NCI-H345 (cell line): ENCODE results near the gene SMURF2.
"Not testable (repeated sequence)": the region's sequence is repeated elsewhere in the genome, so short reads cannot be mapped to it uniquely, and the experiment has no call there.

ENCODE experiments used
- DNase-seq: peaks from one replicate; lab custom pipeline; 2025; lab: John Stamatoyannopoulos, UW

Gene SMURF2

DNA sequence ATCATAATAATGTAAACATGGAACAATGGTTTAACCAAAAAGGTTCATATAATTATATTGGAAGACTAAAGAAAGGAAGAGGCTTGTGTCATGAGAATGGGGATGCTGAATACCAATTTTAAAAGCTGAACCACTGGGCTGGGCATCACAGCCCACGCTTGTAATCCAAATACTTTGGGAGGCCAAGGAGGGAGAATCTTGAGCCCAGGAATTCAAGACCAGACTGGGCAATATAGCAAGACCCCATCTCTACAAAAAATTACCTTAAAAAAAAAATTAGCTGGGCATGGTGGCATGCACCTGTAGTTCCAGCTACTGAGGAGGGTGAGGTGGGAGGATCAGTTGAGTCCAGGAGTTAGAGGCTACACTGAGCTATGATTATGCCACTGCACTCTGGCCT, 65.1 kb downstream of the SMURF2 start:
- DNase-seq = no peak

DNA sequence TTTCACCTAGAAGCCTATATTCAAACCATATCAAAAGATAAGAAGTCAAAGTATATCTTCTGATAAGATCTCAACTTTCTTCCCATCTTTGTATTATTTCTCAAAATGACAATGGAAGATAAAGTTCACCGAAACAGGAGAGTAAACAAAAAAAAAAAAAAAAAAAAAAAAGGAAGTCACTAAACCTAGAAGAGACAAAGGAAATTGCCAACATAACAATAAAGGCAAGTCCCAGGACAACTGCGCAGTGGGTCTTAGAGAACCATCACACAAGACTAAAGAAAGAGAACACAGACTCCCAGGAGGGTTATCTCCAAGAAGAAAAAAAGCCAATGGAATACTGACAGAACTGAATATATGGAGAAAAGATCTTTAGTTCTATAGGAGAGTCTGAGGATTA, 65.7 kb downstream of the SMURF2 start:
- no peak for DNase-seq

- DNase-seq = no peak
Observed at GRCh38 chr17:64591944-64592343, 70.2 kb downstream of the SMURF2 start.

DNA sequence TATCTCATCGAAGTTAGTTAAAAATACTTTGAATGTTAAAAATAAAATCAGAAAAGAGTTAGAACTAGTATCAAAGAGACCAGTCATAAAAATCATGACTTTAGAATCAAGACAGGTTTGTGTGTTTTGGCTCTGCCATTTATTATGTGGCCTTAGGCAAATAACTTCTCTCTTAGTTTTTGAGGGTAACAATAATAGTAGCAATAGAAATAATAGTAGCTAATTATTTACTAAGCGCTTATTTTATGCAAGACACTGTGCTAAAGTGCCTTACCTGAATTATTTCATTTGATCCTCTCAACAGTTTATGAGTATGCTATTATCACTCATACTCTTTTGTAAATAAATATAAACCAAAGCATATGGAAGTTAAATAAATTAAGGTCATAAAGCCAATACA, 77.0 kb downstream of the SMURF2 start:
- DNase-seq = no peak

GRCh38 chr17:64583038-64583437, 79.1 kb downstream of the SMURF2 start:
- DNase-seq = no peak

DNA sequence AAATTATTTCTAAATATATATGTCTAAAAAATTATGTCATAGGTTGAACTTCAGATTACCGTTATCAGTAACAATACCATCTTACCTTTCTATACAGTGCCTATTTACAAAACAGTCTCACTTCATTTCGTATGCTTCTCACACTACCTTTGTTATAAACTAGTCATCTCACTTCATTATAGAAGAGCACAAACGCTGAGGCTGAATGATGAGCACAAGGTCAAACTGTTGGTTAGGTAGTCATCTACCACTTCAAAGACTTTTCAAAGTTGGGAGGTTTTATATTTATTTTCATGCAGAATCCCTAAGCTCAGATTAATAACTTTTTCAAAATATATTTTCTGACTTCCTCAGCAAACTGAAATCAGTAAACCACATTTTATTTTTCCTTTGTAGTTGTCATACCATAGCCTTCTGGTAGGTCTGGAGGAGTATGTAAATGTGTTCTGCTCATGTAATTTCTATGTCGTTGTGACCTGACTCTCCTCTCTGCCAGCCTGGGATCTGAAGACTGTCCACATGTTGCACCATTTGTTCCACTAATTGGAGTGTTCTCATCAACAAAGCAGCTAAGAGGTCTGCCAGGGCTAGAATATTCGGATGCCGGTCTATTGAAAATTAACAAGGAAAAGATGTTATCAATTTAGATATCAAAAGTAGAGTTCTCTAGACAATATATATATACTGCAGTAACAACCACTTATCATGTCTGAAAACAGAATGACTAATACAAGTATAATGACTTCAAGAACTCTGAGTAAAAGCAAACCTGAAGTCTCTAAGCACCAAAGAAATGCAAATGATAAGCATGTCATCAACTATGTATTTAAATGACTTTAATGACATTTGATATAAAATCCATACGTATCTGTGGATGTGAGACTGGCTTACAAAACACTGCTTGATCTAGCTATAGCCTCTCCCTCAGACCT, 81.5 kb downstream of the SMURF2 start:
- DNase-seq = no peak

DNA sequence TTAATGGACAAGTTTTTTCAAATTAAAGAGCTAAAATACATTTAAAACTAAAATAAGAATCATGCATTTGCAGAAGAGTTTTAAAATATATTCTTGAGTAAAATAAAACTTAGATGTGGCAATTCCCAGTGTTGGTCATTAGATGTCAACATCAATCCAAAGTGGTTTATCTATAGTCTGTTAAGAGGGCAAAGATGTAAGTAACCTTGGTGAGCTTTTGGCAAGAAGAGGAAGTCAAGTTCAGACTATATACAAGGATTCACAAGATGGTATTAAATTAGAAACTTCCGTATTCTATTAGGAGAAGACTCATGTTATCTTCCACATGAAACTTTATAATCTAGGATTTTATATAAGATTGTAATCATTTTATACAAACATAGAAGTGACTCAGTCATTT, 82.2 kb downstream of the SMURF2 start:
- DNase-seq = no peak

- DNase-seq = not testable (repeated sequence)
Observed at GRCh38 chr17:64577025-64577424, 85.1 kb downstream of the SMURF2 start.

GRCh38 chr17:64575431-64575830, 86.7 kb downstream of the SMURF2 start:
- no peak for DNase-seq

DNA sequence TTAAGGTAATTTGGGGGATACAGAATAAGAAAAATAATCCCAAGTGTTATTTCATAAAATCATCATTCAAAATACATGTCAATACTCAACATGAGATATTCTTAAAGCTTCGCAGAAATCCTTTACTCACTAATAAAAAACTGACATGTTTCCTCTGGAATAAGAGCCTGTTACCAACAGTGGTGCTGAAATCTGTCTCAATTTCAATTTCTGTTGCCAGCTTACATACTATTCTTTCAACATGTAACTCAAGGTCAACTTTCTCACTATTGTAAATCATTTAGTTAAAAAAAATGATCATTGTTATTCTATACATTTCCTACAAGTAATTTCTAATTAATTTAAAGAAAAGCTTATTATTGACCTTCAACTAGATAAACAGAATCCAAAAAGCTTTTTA, 87.5 kb downstream of the SMURF2 start:
- DNase-seq = no peak

DNA sequence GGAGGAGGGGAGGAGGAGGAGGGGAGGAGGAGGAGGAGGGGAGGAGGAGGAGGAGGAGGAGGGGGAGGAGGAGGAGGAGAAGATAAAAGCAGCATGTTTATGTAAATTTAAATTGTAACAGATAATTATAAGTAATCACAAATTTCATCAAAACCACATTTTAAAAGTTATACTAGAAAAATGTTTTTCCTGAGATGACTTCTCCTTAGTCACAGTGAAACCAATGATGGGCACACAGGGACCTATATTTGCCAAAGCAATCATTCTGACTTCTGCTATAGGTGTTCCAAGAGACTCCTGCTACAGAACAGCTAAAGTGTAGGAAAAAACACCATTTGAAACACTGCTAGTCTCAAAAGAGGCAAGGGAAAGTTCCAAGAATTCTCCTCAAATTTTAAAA, 88.9 kb downstream of the SMURF2 start:
- no peak for DNase-seq

GRCh38 chr17:64572682-64573154, 89.4 kb downstream of the SMURF2 start:
- no peak for DNase-seq

DNA sequence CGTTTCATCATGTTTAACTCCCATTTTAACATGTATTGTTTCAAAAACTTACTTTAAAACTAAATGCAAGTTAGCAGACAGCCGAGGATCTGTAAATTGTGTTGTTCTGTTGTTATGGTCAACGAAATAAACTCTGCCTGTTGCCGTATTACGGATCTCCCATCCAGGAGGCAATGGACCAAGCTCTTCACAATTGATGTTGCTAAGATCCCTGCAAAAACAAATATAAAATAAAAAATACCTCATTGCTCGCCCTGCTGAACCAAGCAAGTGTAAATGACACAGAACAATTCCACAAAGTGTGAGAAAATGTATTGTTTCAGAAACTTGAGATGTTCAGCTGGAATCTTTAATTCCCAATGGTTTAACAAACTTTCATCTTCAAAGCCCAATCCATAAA, 90.4 kb downstream of the SMURF2 start:
- no peak for DNase-seq

- no peak for DNase-seq
Observed at GRCh38 chr17:64565563-64565962, 96.5 kb downstream of the SMURF2 start.

- DNase-seq = no peak
Observed at GRCh38 chr17:64564098-64564497, 98.0 kb downstream of the SMURF2 start.

- DNase-seq = no peak
Observed at GRCh38 chr17:64555281-64555680, 106.8 kb downstream of the SMURF2 start.

DNA sequence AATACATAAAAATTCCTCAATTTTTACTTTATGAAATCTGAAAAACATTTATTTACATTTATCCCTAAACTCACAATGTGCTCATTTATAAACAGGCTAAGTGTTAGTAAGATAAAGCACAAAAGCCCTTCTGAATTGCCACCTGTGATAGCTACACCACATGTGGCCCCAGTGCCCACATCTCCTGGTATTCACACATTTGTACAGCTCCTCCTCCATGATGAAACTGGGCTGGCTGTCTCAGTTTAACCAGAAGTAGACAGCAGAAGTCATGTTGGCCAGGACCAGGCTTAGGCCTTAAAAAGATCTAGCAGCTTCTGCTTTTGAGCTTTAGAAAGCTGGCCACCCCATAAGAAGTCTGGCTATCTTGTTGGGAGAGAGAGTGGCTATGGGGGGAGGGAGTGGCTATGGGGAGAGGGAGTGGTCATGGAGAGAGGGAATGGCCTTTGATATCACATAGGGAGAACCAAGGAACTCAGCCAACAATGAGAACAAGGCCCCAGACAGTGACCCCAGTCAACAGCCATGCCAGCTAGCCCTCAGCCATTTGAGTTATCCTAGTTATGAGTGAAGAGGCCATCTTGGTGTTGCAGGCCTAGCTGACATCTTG, 108.0 kb downstream of the SMURF2 start:
- no peak for DNase-seq

GRCh38 chr17:64551461-64551860, 110.6 kb downstream of the SMURF2 start:
- no peak for DNase-seq

DNA sequence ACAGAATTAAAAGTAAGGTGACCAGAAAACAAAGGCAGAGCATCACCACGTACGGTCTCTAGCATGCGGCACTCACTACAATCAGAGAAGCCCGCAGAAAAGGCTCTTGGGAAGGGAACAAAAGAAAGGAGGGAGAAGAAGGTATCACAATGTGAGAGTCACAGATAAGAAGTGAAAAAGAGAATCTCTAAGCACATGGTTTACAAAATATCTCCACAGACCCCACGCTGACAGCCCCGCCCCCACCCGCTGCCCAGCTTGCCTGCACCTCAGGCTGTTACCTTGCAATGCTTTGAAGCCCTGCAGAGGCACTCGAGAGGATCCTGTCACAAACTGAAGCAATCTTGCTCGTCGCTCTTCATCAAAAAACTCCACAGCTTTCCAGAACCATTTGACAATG, 114.8 kb downstream of the SMURF2 start:
- no peak for DNase-seq

- no peak for DNase-seq
Observed at GRCh38 chr17:64546716-64547115, 115.4 kb downstream of the SMURF2 start.

GRCh38 chr17:64544742-64545141, 117.4 kb downstream of the SMURF2 start:
- no peak for DNase-seq

DNA sequence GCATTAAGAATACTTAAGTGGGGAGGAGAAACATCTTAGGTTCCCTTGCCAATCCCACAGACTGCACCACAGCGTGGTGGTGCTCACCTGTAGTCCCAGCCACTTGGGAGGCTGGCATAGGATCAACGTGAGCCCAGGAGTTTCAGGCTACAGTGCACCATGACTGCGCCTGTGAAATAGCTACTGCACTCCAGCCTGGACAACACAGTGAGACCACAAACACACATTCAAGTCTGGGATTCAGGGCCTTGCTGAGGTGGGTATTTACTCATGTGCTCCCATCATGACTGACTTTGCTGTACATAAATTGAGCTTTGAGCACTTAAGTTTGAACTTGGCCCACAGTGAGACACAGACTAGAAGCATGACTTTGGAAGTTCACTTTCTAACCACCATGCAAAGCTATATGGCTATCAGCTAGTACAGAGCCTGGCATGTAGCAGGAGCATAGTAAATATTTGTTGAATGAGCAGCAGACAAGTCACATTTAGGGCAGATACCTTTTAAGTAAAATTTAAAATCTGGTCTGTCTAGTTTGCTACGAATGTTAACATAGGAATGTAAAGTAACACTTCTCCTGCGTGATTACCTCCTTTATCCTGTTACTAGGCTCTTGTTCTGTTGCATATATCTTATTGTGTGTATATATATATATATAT, 121.9 kb downstream of the SMURF2 start:
- no peak for DNase-seq
